Tibial nerve (tissue), 4 donors: ENCODE data around the gene TENM4.

ENCODE experiments used
- EP300 ChIP-seq, 2 donors: sonication (generic); formaldehyde crosslinking; IDR thresholded peaks; one replicate each; pipeline ENCODE4 v1.6.1; 2017; ENCODE audit warnings: antibody characterized with exemption in 2 of 2, mild to moderate bottlenecking in 1 of 2
- TF ChIP-seq, protein P1 (sequence below), 5 experiments: fragments of 200-600 bp in 3 of 5; fragments of 450-650 bp in 2 of 5; sonication (generic) in 3 of 5; IDR thresholded peaks; one replicate each; pipeline ENCODE4 v1.5.1; 2016 to 2019; ENCODE audit warnings: antibody characterized with exemption in 5 of 5, mild to moderate bottlenecking in 3 of 5, moderate library complexity in 2 of 5

DNA sequence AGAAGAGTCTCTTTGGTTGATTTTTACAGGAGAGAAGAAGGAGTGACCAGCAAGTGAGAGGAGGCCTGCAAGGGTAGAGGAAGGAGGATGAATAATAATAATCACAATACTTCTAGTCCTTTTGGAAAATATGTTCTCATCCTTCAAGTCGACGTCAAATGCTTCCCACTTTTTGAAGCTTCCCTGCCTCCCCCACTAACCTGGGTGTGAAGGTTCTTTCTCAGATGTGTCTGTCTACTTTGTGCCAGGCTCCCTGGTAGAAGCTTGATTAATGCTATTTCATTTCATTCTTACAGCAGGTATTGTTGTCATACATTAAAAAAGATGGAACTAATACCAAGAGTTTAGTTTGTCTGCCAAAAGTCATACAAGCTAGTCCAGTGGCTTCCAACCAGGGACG, 17.1 kb downstream of the TENM4 start:
- TF ChIP-seq EP300 (IDR thresholded peaks at IDR 0.05): no peak
- TF ChIP-seq, protein P1, sequence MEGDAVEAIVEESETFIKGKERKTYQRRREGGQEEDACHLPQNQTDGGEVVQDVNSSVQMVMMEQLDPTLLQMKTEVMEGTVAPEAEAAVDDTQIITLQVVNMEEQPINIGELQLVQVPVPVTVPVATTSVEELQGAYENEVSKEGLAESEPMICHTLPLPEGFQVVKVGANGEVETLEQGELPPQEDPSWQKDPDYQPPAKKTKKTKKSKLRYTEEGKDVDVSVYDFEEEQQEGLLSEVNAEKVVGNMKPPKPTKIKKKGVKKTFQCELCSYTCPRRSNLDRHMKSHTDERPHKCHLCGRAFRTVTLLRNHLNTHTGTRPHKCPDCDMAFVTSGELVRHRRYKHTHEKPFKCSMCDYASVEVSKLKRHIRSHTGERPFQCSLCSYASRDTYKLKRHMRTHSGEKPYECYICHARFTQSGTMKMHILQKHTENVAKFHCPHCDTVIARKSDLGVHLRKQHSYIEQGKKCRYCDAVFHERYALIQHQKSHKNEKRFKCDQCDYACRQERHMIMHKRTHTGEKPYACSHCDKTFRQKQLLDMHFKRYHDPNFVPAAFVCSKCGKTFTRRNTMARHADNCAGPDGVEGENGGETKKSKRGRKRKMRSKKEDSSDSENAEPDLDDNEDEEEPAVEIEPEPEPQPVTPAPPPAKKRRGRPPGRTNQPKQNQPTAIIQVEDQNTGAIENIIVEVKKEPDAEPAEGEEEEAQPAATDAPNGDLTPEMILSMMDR (IDR thresholded peaks at IDR 0.05): no peak
